ENCODE measurements around the gene CDIP1. TPM values are rescaled to one million over a fixed set of nuclear protein-coding genes. Genes with fewer than 3 reads are reported as not detected.

The CDIP1 gene
- total and polyA plus RNA-seq, 2 of the 8 experiments (the other 6 are each of a cell fraction or from before 2014, with no cell fraction given), result 56.6 to 76.3 TPM

GRCh38 chr16:4515611-4516233 lies 22.9 kb downstream of the CDIP1 start:
- Histone ChIP-seq H3K9me3 (ENCODE audit: insufficient read depth in 2 of 2, low read depth in 1 of 2, low read length in 1 of 2) (no peaks in the 10 kb centered on the region), H2BK5ac (ENCODE audit: low read depth, low read length) (no peak overlapping the region), H3K4me3 (ENCODE audit: extremely low read depth in 1 of 4, insufficient read depth in 2 of 4, low read depth in 3 of 4, low read length in 4 of 4) (no peak overlapping the region), H2AK5ac (ENCODE audit: low read depth, low read length) (no peak overlapping the region), H3K23ac (ENCODE audit: insufficient read length) (no peak overlapping the region), H4K5ac (ENCODE audit: insufficient read length, low read depth, low read length) (no peak overlapping the region), H3K27me3 (replicated peaks in 1 of 4; ENCODE audit: control insufficient read depth in 3 of 4, extremely low read depth in 1 of 4, insufficient read depth in 3 of 4, low read length in 3 of 4) (no peaks in the 10 kb centered on the region), H3K14ac (ENCODE audit: insufficient read length) (no peak overlapping the region), H3K18ac (ENCODE audit: extremely low read depth, low read length) (no peak overlapping the region), H3K27ac (ENCODE audit: low read depth, low read length) (no peak overlapping the region), H3K4ac (replicated peaks; ENCODE audit: insufficient read length, low read depth, low read length) (no peak overlapping the region), H3K56ac (replicated peaks; ENCODE audit: insufficient read length, low read depth, low read length) (no peak overlapping the region), H2BK120ac (replicated peaks; ENCODE audit: low read depth, low read length) (no peak overlapping the region), H2BK20ac (ENCODE audit: low read length) (no peak overlapping the region), H2AFZ (ENCODE audit: low read length) (no peak overlapping the region), H2BK12ac (ENCODE audit: low read depth, low read length) (no peak overlapping the region), H4K91ac (replicated peaks; ENCODE audit: insufficient read length, low read length) (no peak overlapping the region), H4K20me1 (replicated peaks in 1 of 2; ENCODE audit: control insufficient read depth in 1 of 2, insufficient read depth in 2 of 2, low read length in 2 of 2) (peaks cover 9 to 20% of the 10 kb centered on the region in 2 experiments), H2BK15ac (ENCODE audit: low read length) (no peak overlapping the region), H3K79me2 (ENCODE audit: control insufficient read depth in 1 of 2, insufficient read depth in 2 of 2, low read length in 2 of 2) (peaks cover 0 to 5% of the 10 kb centered on the region in 2 experiments; a peak in 1 of 4 replicates), H3K4me1 (replicated peaks in 1 of 4; ENCODE audit: control insufficient read depth in 3 of 4, insufficient read depth in 4 of 4, low read length in 3 of 4) (peaks cover 0 to 5% (median 2%) of the 10 kb centered on the region in 4 experiments; a peak in 6 of 7 replicates), H3K36me3 (ENCODE audit: control insufficient read depth in 2 of 4, insufficient read depth in 4 of 4, low read length in 3 of 4) (peaks cover 3 to 14% (median 7%) of the 10 kb centered on the region in 4 experiments; a peak in 4 of 8 replicates), H3K23me2 (ENCODE audit: low read depth, low read length) (no peaks in the 10 kb centered on the region), H4K8ac (ENCODE audit: extremely low read depth, insufficient read depth, low read length) (no peak overlapping the region), H3K79me1 (ENCODE audit: low read depth, low read length) (no peaks in the 10 kb centered on the region; the same call in 1 of the 2 replicates), H3K9ac (replicated peaks in 1 of 4; ENCODE audit: extremely low read depth in 1 of 4, low read depth in 3 of 4, low read length in 3 of 4) (no peak overlapping the region), H3K4me2 (ENCODE audit: insufficient read depth in 1 of 2, low read depth in 2 of 2, low read length in 2 of 2) (no peak overlapping the region)
- FAIRE-seq (no peak), DNase-seq (ENCODE audit: low read depth in 1 of 2, low spot score in 2 of 2) (no peak)
- ChIA-PET POLR2A (ENCODE audit: partially characterized antibody) (interaction anchor here (3.7 kb wide), 1 partner anchor 15 kb away, joined by 8 read pairs; no protein-coding TSS in a partner anchor), CTCF (ENCODE audit: partially characterized antibody) (interaction anchor here (1.2 to 35.4 kb wide), 11 partner anchors 6 to 119 kb away, joined by 3 to 968 read pairs (median 22); partner anchors contain the start of genes C16orf96, CDIP1 and MGRN1)
- 88% methylated on average over 5 of the region's 5 CpGs; no CpG with 5 or more reads in 1 of the 2 experiments for WGBS, 2 experiments (ENCODE audit: extremely low coverage in 1 of 2, insufficient coverage in 1 of 2, insufficient read length in 1 of 2, insufficient replicate concordance in 2 of 2, low coverage in 1 of 2, low lambda C conversion rate in 2 of 2, missing lambda C conversion rate in 1 of 2)
- TF ChIP-seq EP300 (IDR thresholded peaks at IDR 0.05; ENCODE audit: borderline replicate concordance in 1 of 2, low read depth in 2 of 2, low read length in 2 of 2), result no peak
- no peak for TF ChIP-seq RBBP5 (IDR thresholded peaks at IDR 0.05; ENCODE audit: borderline replicate concordance, low read depth, low read length)
- no peak for TF ChIP-seq BACH1 (IDR thresholded peaks at IDR 0.05; ENCODE audit: low read length)
- TF ChIP-seq CHD1 (IDR thresholded peaks at IDR 0.05; ENCODE audit: low read depth, low read length), result no peak
- no peak for TF ChIP-seq CREB1 (IDR thresholded peaks at IDR 0.05)
- TF ChIP-seq ZNF274 (IDR thresholded peaks at IDR 0.05; ENCODE audit: borderline replicate concordance, extremely low read depth, low read length), result no peak
- TF ChIP-seq ASH2L (IDR thresholded peaks at IDR 0.05; ENCODE audit: low read length), result no peak
- TF ChIP-seq CTBP2 (IDR thresholded peaks at IDR 0.05; ENCODE audit: borderline replicate concordance, insufficient read depth, insufficient read length, low read length), result no peak
- TF ChIP-seq POLR2AphosphoS5 (IDR thresholded peaks at IDR 0.05; ENCODE audit: low read depth, low read length), result no peak

All from H1 (cell line).